DOHH2 (cell line): Measurements from ENCODE around the gene RCC2.

ENCODE experiments used
- H3F3A ChIP-seq: fragments of 200-600 bp; sonication (generic), shearing (Covaris generic); 2 replicates; pipeline ENCODE4 v1.6.0; 2016; ENCODE audit warnings: antibody characterized with exemption, mild to moderate bottlenecking; ENCODE audit not compliant: control insufficient read depth, insufficient read depth
- H3K27ac ChIP-seq: fragments of 200-600 bp; sonication (generic); 2 replicates; pipeline ENCODE4 v1.5.1; 2014; ENCODE audit warnings: low read depth, mild to moderate bottlenecking, low read length, moderate library complexity
- H3K27me3 ChIP-seq: fragments of 200-600 bp; sonication (generic); 2 replicates; pipeline ENCODE4 v1.6.1; 2014; ENCODE audit warnings: mild to moderate bottlenecking, low read length, mixed read lengths; ENCODE audit not compliant: control insufficient read depth
- H3K36me3 ChIP-seq: fragments of 200-600 bp; sonication (generic); 2 replicates; pipeline ENCODE4 v1.6.1; 2014; ENCODE audit warnings: mild to moderate bottlenecking, low read length, moderate library complexity, mixed read lengths; ENCODE audit not compliant: control insufficient read depth
- H3K4me1 ChIP-seq: fragments of 200-600 bp; sonication (generic); 2 replicates; pipeline ENCODE4 v1.6.1; 2014; ENCODE audit warnings: mild to moderate bottlenecking, low read length, mixed read lengths; ENCODE audit not compliant: control insufficient read depth
- H3K4me2 ChIP-seq: fragments of 200-600 bp; sonication (generic); 2 replicates; pipeline ENCODE4 v1.6.0; 2014; ENCODE audit warnings: mild to moderate bottlenecking, low read length, moderate library complexity
- H3K4me3 ChIP-seq: fragments of 200-600 bp; sonication (generic); 2 replicates; pipeline ENCODE4 v1.5.1; 2014; ENCODE audit warnings: mild to moderate bottlenecking, low read length, mixed read lengths
- H3K79me2 ChIP-seq: fragments of 200-600 bp; sonication (generic); 2 replicates; pipeline ENCODE4 v1.6.1; 2014; ENCODE audit warnings: mild to moderate bottlenecking, low read length, mixed read lengths; ENCODE audit not compliant: control insufficient read depth
- H3K9me2 ChIP-seq: fragments of 200-600 bp; sonication (generic); replicated peaks from 2 replicates; pipeline ENCODE4 v1.6.1; 2014; ENCODE audit warnings: mild to moderate bottlenecking, low read length, mixed read lengths; ENCODE audit not compliant: control insufficient read depth
- H3K9me3 ChIP-seq: fragments of 200-600 bp; sonication (generic); 2 replicates; pipeline ENCODE4 v1.6.1; 2014; ENCODE audit warnings: antibody characterized with exemption, low read length, mixed read lengths; ENCODE audit not compliant: control insufficient read depth, insufficient read depth
- H4K20me1 ChIP-seq: fragments of 200-600 bp; sonication (generic); 2 replicates; pipeline ENCODE4 v1.6.0; 2014; ENCODE audit warnings: low read depth, mild to moderate bottlenecking, antibody characterized with exemption, low read length, moderate library complexity; ENCODE audit not compliant: control insufficient read depth, insufficient read depth
- EZH2phosphoT487 ChIP-seq: fragments of 200-600 bp; sonication (generic); IDR thresholded peaks from 2 replicates; pipeline ENCODE4 v1.6.1; 2017; ENCODE audit warnings: borderline replicate concordance, mild to moderate bottlenecking, antibody characterized with exemption, low read length, moderate library complexity, mixed read lengths
- TF ChIP-seq, protein P1 (sequence below): fragments of 200-600 bp; sonication (generic); IDR thresholded peaks from one replicate; pipeline ENCODE4 v1.5.1; 2014; ENCODE audit warnings: antibody characterized with exemption, mild to moderate bottlenecking, low read depth, low read length; ENCODE audit not compliant: poor library complexity, severe bottlenecking

Gene RCC2

DNA sequence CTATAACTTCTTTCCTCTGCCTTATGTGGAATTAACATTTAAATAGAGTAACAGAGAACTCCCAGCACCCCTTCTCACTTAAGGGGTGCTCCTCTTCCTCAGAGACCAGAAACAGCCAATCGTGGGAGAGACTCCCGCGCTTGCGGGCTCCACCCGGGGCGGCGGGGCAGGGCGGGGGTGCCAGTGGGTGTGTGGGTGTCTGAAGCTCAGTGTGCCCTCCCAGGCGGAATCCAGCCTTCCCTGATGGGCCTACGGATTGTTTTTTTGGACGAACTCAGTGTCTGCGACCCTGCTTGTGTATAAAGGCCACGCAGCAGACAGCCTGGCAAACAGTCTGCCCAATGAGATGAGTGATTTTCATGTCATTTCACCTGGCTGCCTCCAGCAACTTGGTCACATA, 6.2 kb downstream of the RCC2 start:
- peak overlapping the region; percentile 8; the same call in 1 of the 2 replicates for H3K4me2 ChIP-seq
- peaks cover 94% of the 10 kb centered on the region for H3K79me2 ChIP-seq
- TF ChIP-seq, protein P1, sequence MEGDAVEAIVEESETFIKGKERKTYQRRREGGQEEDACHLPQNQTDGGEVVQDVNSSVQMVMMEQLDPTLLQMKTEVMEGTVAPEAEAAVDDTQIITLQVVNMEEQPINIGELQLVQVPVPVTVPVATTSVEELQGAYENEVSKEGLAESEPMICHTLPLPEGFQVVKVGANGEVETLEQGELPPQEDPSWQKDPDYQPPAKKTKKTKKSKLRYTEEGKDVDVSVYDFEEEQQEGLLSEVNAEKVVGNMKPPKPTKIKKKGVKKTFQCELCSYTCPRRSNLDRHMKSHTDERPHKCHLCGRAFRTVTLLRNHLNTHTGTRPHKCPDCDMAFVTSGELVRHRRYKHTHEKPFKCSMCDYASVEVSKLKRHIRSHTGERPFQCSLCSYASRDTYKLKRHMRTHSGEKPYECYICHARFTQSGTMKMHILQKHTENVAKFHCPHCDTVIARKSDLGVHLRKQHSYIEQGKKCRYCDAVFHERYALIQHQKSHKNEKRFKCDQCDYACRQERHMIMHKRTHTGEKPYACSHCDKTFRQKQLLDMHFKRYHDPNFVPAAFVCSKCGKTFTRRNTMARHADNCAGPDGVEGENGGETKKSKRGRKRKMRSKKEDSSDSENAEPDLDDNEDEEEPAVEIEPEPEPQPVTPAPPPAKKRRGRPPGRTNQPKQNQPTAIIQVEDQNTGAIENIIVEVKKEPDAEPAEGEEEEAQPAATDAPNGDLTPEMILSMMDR, result no peak
- no peak for TF ChIP-seq EZH2phosphoT487
- no peaks in the 10 kb centered on the region for H3K9me3 ChIP-seq
- peaks cover 3% of the 10 kb centered on the region; the same call in 1 of the 2 replicates for H3F3A ChIP-seq
- no peaks in the 10 kb centered on the region for H3K9me2 ChIP-seq
- peaks cover 49% of the 10 kb centered on the region for H3K4me1 ChIP-seq
- no peak overlapping the region for H3K4me3 ChIP-seq
- no peaks in the 10 kb centered on the region for H3K27me3 ChIP-seq
- no peak overlapping the region for H3K27ac ChIP-seq
- H3K36me3 ChIP-seq, result peaks cover 84% of the 10 kb centered on the region
- peaks cover 79% of the 10 kb centered on the region for H4K20me1 ChIP-seq

DNA sequence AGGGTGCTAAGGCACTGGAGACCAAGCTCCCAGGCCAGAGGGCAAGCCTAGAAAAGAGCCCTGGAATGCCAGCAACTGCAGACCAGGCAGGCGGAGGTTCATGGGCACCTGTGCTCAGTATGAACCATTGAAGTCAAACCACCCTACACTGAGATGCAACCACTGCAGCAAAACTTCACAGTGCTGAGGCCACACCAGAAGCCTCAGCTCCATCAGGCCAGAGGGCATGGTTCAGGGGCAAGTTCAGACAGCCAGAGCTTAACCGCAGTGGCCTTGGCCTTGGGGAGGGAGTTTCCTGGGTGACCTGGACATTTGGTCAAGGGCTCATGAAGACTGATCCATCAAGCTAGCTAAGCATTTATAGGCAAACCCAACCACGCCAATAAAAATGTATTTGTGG, 7.1 kb downstream of the RCC2 start:
- no peak for TF ChIP-seq EZH2phosphoT487
- TF ChIP-seq, protein P1, result no peak
- H3F3A ChIP-seq, result peaks cover 3% of the 10 kb centered on the region; the same call in 1 of the 2 replicates
- no peaks in the 10 kb centered on the region for H3K9me3 ChIP-seq
- peaks cover 92% of the 10 kb centered on the region for H3K36me3 ChIP-seq
- H3K27ac ChIP-seq, result no peak overlapping the region
- H3K9me2 ChIP-seq, result no peaks in the 10 kb centered on the region
- H3K4me2 ChIP-seq, result peak overlapping the region; percentile 14
- H4K20me1 ChIP-seq, result peaks cover 85% of the 10 kb centered on the region
- no peak overlapping the region for H3K4me3 ChIP-seq
- H3K79me2 ChIP-seq, result peaks cover 98% of the 10 kb centered on the region
- H3K4me1 ChIP-seq, result peaks cover 49% of the 10 kb centered on the region
- H3K27me3 ChIP-seq, result no peaks in the 10 kb centered on the region

- Histone ChIP-seq H3F3A (peaks cover 6% of the 10 kb centered on the region; the same call in 1 of the 2 replicates), H3K9me3 (no peaks in the 10 kb centered on the region), H3K27ac (no peak overlapping the region), H3K79me2 (peaks cover 94% of the 10 kb centered on the region), H3K4me1 (peaks cover 18% of the 10 kb centered on the region), H3K4me3 (no peak overlapping the region), H4K20me1 (peaks cover 60% of the 10 kb centered on the region), H3K27me3 (no peaks in the 10 kb centered on the region), H3K9me2 (no peaks in the 10 kb centered on the region), H3K4me2 (no peak overlapping the region), H3K36me3 (peaks cover 92% of the 10 kb centered on the region)
- no peak for TF ChIP-seq EZH2phosphoT487
- TF ChIP-seq, protein P1, result no peak
Observed at GRCh38 chr1:17429183-17429582, 10.3 kb downstream of the RCC2 start.
